ENCODE data around the gene FAM89B.

The FAM89B gene

GRCh38 chr11:65526744-65527143, 45.6 kb upstream of the FAM89B start:
- H2BK120ac ChIP-seq (ENCODE audit: low read depth, low read length), result no peak overlapping the region
- H2BK12ac ChIP-seq (ENCODE audit: low read length), result no peak overlapping the region
- H2BK5ac ChIP-seq (ENCODE audit: low read length), result peak overlapping the region; percentile 82
- no peak overlapping the region for H3K27ac ChIP-seq (replicated peaks; ENCODE audit: low read length)
- no peak overlapping the region for H2AK5ac ChIP-seq (ENCODE audit: low read depth, low read length)
- H3K4ac ChIP-seq (ENCODE audit: low read length), result no peak overlapping the region
- H3K9me3 ChIP-seq (replicated peaks in 1 of 2; ENCODE audit: control insufficient read depth in 2 of 2, insufficient read depth in 1 of 2, low read depth in 1 of 2, low read length in 2 of 2), result peaks cover 0 to 3% of the 10 kb centered on the region in 2 donors
- H3K18ac ChIP-seq (ENCODE audit: low read length), result no peak overlapping the region
- no peak overlapping the region for H3K14ac ChIP-seq (ENCODE audit: low read length)
- H4K8ac ChIP-seq (ENCODE audit: low read depth, low read length), result peak overlapping the region; percentile 17
- no CpG with 5 or more reads among the region's 8 CpGs for WGBS, 2 donors (ENCODE audit: extremely low coverage in 2 of 2, insufficient read length in 2 of 2, insufficient replicate concordance in 1 of 2)
- no peak overlapping the region for H3K23ac ChIP-seq (ENCODE audit: low read depth, low read length, poor library complexity)
- H3K36me3 ChIP-seq (replicated peaks in 1 of 2; ENCODE audit: control insufficient read depth in 2 of 2, insufficient read depth in 2 of 2, low read length in 2 of 2), result peaks cover 38 to 42% of the 10 kb centered on the region in 2 donors
- no peak overlapping the region for H2BK15ac ChIP-seq (ENCODE audit: low read length)
- peaks cover 11 to 31% of the 10 kb centered on the region in 2 donors for H3K4me1 ChIP-seq (ENCODE audit: control insufficient read depth in 2 of 2, insufficient read depth in 1 of 2, low read depth in 1 of 2, low read length in 2 of 2)
- peaks cover 0 to 4% (median 0%) of the 10 kb centered on the region in 3 experiments for H3K27me3 ChIP-seq (ENCODE audit: control insufficient read depth in 3 of 3, insufficient read depth in 3 of 3, low read depth in 1 of 3, low read length in 3 of 3)
- H4K91ac ChIP-seq (ENCODE audit: low read depth, low read length, poor library complexity), result no peak overlapping the region
- H3K4me2 ChIP-seq (ENCODE audit: insufficient read depth, low read length, poor library complexity, severe bottlenecking), result no peak overlapping the region
- H2AFZ ChIP-seq (ENCODE audit: low read length), result no peak overlapping the region
- peaks cover 19% of the 10 kb centered on the region for H3K79me1 ChIP-seq (ENCODE audit: low read depth, low read length)
- H3K9ac ChIP-seq (ENCODE audit: low read depth, low read length, poor library complexity), result no peak overlapping the region
- DNase-seq (ENCODE audit: low spot score), result no peak
- no peak overlapping the region for H3K4me3 ChIP-seq (ENCODE audit: low read length in 2 of 2)

- H2BK12ac ChIP-seq (ENCODE audit: low read length), result no peak overlapping the region
- no peak for DNase-seq (ENCODE audit: low spot score)
- H3K4me3 ChIP-seq (ENCODE audit: low read length in 2 of 2), result no peak overlapping the region
- peaks cover 11 to 19% of the 10 kb centered on the region in 2 donors for H3K4me1 ChIP-seq (ENCODE audit: control insufficient read depth in 2 of 2, insufficient read depth in 1 of 2, low read depth in 1 of 2, low read length in 2 of 2)
- H4K8ac ChIP-seq (ENCODE audit: low read depth, low read length), result no peak overlapping the region
- no peak overlapping the region for H2AK5ac ChIP-seq (ENCODE audit: low read depth, low read length)
- H3K27ac ChIP-seq (replicated peaks; ENCODE audit: low read length), result no peak overlapping the region
- H3K18ac ChIP-seq (ENCODE audit: low read length), result no peak overlapping the region
- no peak overlapping the region for H3K14ac ChIP-seq (ENCODE audit: low read length)
- no peak overlapping the region for H4K91ac ChIP-seq (ENCODE audit: low read depth, low read length, poor library complexity)
- no peak overlapping the region for H2BK15ac ChIP-seq (ENCODE audit: low read length)
- H3K79me1 ChIP-seq (ENCODE audit: low read depth, low read length), result peaks cover 19% of the 10 kb centered on the region
- H3K4me2 ChIP-seq (ENCODE audit: insufficient read depth, low read length, poor library complexity, severe bottlenecking), result no peak overlapping the region
- peaks cover 0 to 3% of the 10 kb centered on the region in 2 donors for H3K9me3 ChIP-seq (replicated peaks in 1 of 2; ENCODE audit: control insufficient read depth in 2 of 2, insufficient read depth in 1 of 2, low read depth in 1 of 2, low read length in 2 of 2)
- peaks cover 0 to 3% (median 0%) of the 10 kb centered on the region in 3 experiments for H3K27me3 ChIP-seq (ENCODE audit: control insufficient read depth in 3 of 3, insufficient read depth in 3 of 3, low read depth in 1 of 3, low read length in 3 of 3)
- H3K4ac ChIP-seq (ENCODE audit: low read length), result no peak overlapping the region
- H3K36me3 ChIP-seq (replicated peaks in 1 of 2; ENCODE audit: control insufficient read depth in 2 of 2, insufficient read depth in 2 of 2, low read length in 2 of 2), result peaks cover 45 to 58% of the 10 kb centered on the region in 2 donors
- no peak overlapping the region for H3K23ac ChIP-seq (ENCODE audit: low read depth, low read length, poor library complexity)
- no peak overlapping the region for H2BK5ac ChIP-seq (ENCODE audit: low read length)
- no peak overlapping the region for H2BK120ac ChIP-seq (ENCODE audit: low read depth, low read length)
- no peak overlapping the region for H2AFZ ChIP-seq (ENCODE audit: low read length)
- WGBS, 2 donors (ENCODE audit: extremely low coverage in 2 of 2, insufficient read length in 2 of 2, insufficient replicate concordance in 1 of 2), result no CpG with 5 or more reads among the region's 12 CpGs
- H3K9ac ChIP-seq (ENCODE audit: low read depth, low read length, poor library complexity), result no peak overlapping the region
Measured at GRCh38 chr11:65528819-65529350, 43.5 kb upstream of the FAM89B start.

GRCh38 chr11:65529475-65530156, 42.7 kb upstream of the FAM89B start:
- Histone ChIP-seq H2BK12ac (ENCODE audit: low read length) (no peak overlapping the region), H3K4me1 (ENCODE audit: control insufficient read depth in 2 of 2, insufficient read depth in 1 of 2, low read depth in 1 of 2, low read length in 2 of 2) (peaks cover 6 to 19% of the 10 kb centered on the region in 2 donors), H4K91ac (ENCODE audit: low read depth, low read length, poor library complexity) (no peak overlapping the region), H2BK5ac (ENCODE audit: low read length) (no peak overlapping the region), H3K36me3 (replicated peaks in 1 of 2; ENCODE audit: control insufficient read depth in 2 of 2, insufficient read depth in 2 of 2, low read length in 2 of 2) (peaks cover 45 to 58% of the 10 kb centered on the region in 2 donors), H4K8ac (ENCODE audit: low read depth, low read length) (no peak overlapping the region), H3K4me2 (ENCODE audit: insufficient read depth, low read length, poor library complexity, severe bottlenecking) (no peak overlapping the region), H2BK15ac (ENCODE audit: low read length) (no peak overlapping the region), H3K9ac (ENCODE audit: low read depth, low read length, poor library complexity) (peak overlapping the region; percentile 12), H2BK120ac (ENCODE audit: low read depth, low read length) (no peak overlapping the region), H3K27ac (replicated peaks; ENCODE audit: low read length) (no peak overlapping the region), H3K14ac (ENCODE audit: low read length) (no peak overlapping the region), H3K27me3 (ENCODE audit: control insufficient read depth in 3 of 3, insufficient read depth in 3 of 3, low read depth in 1 of 3, low read length in 3 of 3) (no peaks in the 10 kb centered on the region), H3K23ac (ENCODE audit: low read depth, low read length, poor library complexity) (peak overlapping the region; percentile 44), H2AFZ (ENCODE audit: low read length) (no peak overlapping the region), H3K18ac (ENCODE audit: low read length) (no peak overlapping the region), H3K9me3 (replicated peaks in 1 of 2; ENCODE audit: control insufficient read depth in 2 of 2, insufficient read depth in 1 of 2, low read depth in 1 of 2, low read length in 2 of 2) (peaks cover 0 to 3% of the 10 kb centered on the region in 2 donors), H2AK5ac (ENCODE audit: low read depth, low read length) (no peak overlapping the region), H3K4ac (ENCODE audit: low read length) (no peak overlapping the region), H3K79me1 (ENCODE audit: low read depth, low read length) (peaks cover 19% of the 10 kb centered on the region), H3K4me3 (ENCODE audit: low read length in 2 of 2) (no peak overlapping the region)
- WGBS, 2 donors (ENCODE audit: extremely low coverage in 2 of 2, insufficient read length in 2 of 2, insufficient replicate concordance in 1 of 2), result no CpG with 5 or more reads among the region's 10 CpGs
- DNase-seq (ENCODE audit: low spot score), result no peak

GRCh38 chr11:65530157-65530496, 42.2 kb upstream of the FAM89B start:
- no peak for DNase-seq (ENCODE audit: low spot score)
- no peak overlapping the region for H3K9ac ChIP-seq (ENCODE audit: low read depth, low read length, poor library complexity)
- WGBS, 2 donors (ENCODE audit: extremely low coverage in 2 of 2, insufficient read length in 2 of 2, insufficient replicate concordance in 1 of 2), result no CpG with 5 or more reads among the region's 5 CpGs

More at GRCh38 chr11:65530157-65530496, 42.2 kb upstream of the FAM89B start:
- Histone ChIP-seq H2AK5ac (ENCODE audit: low read depth, low read length) (no peak overlapping the region), H2BK12ac (ENCODE audit: low read length) (no peak overlapping the region), H3K27me3 (ENCODE audit: control insufficient read depth in 3 of 3, insufficient read depth in 3 of 3, low read depth in 1 of 3, low read length in 3 of 3) (no peaks in the 10 kb centered on the region), H3K79me1 (ENCODE audit: low read depth, low read length) (peaks cover 18% of the 10 kb centered on the region), H3K4me3 (ENCODE audit: low read length in 2 of 2) (no peak overlapping the region), H2AFZ (ENCODE audit: low read length) (no peak overlapping the region), H3K9me3 (replicated peaks in 1 of 2; ENCODE audit: control insufficient read depth in 2 of 2, insufficient read depth in 1 of 2, low read depth in 1 of 2, low read length in 2 of 2) (peaks cover 0 to 3% of the 10 kb centered on the region in 2 donors), H3K27ac (replicated peaks; ENCODE audit: low read length) (no peak overlapping the region), H4K91ac (ENCODE audit: low read depth, low read length, poor library complexity) (no peak overlapping the region), H3K14ac (ENCODE audit: low read length) (no peak overlapping the region), H3K4ac (ENCODE audit: low read length) (no peak overlapping the region), H2BK15ac (ENCODE audit: low read length) (no peak overlapping the region), H3K4me2 (ENCODE audit: insufficient read depth, low read length, poor library complexity, severe bottlenecking) (no peak overlapping the region), H2BK120ac (ENCODE audit: low read depth, low read length) (no peak overlapping the region), H3K18ac (ENCODE audit: low read length) (no peak overlapping the region), H3K36me3 (replicated peaks in 1 of 2; ENCODE audit: control insufficient read depth in 2 of 2, insufficient read depth in 2 of 2, low read length in 2 of 2) (peaks cover 47 to 63% of the 10 kb centered on the region in 2 donors), H4K8ac (ENCODE audit: low read depth, low read length) (no peak overlapping the region), H3K23ac (ENCODE audit: low read depth, low read length, poor library complexity) (peak overlapping the region; percentile 44), H3K4me1 (ENCODE audit: control insufficient read depth in 2 of 2, insufficient read depth in 1 of 2, low read depth in 1 of 2, low read length in 2 of 2) (peaks cover 6 to 19% of the 10 kb centered on the region in 2 donors), H2BK5ac (ENCODE audit: low read length) (no peak overlapping the region)
